NCI-H510A treated with DMSO at 0.1 percent for 48 hours (cell line): ENCODE data around the gene MSMO1.
"Not testable (repeated sequence)": the region's sequence is repeated elsewhere in the genome, so short reads cannot be mapped to it uniquely, and the experiment has no call there.

Experiments used
- DNase-seq: peaks from one replicate; lab custom pipeline; 2025; lab: John Stamatoyannopoulos, UW

The MSMO1 gene

DNA sequence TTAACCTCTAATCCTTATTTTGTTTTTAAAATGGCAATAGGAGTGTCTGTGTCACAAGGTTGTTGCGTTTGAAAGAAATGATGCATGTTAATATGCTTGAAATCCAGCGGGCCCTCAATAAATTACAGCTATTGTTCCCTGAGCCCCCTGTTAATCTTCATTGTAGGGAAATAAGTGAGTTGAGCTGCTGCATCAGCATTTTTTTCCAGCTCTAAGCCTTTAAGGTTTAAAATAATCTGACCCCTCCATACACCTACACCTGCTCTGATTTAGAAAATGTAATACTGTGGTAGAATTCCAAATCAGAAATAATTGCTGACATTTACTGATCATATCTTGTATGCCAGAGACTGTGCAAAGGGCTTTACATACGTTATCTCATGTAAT, 2.6 kb upstream of the MSMO1 start:
- no peak for DNase-seq

DNA sequence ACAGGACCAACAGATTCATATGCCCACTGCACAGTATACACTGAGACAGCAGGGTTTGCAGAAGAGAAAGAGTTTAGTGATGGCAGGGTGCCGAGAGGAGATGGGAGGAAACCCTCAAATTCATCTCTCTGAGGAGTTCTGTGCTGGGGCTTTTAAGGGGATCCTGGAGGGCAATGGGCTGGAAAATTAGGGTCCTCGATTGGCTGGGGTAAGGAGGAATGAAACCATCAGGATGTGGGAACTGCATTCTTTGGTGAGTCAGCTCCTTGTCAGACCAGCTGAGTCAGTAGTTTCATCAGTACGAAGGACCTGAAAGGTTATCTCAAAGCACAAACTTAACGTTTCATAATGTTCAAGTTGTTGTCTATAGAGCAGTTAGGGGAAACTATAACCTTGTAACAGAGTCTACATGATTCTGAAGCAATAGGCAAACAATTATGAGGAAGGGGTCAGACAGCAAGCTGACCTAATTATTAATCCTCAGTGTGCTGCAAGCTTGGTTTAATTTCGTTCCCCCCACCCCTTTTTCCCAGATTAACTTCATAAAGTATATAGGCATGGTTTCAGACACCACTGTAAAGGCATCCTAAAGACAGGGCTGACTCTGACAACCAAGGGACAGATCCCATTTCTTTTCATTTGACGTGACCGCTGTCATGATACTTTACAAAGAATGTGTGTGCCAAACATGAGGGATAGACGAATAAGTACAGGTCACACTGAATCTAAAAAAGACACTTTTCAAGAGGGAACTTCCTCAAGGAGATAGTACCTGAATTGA, 1.5 kb upstream of the MSMO1 start:
- DNase-seq = no peak

DNA sequence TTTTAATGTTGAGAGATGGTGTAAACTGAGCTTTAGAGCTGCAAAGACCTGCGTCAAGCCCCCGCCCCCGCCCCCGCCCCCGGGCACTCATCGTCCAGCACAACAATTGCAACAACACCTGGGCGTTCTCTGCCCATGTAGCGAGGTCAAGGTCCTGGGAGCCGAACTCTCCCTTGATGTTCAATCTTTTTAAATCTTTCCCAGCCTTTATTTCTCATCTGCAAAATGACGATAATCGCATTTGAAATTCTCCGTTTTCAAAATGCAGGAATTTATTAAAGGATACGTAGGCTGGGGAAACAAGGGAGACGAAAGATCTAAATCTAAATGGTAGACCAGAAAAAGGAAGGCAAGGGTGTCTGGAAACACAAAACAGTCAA, 648 bp upstream of the MSMO1 start:
- DNase-seq = peak; percentile 61

DNA sequence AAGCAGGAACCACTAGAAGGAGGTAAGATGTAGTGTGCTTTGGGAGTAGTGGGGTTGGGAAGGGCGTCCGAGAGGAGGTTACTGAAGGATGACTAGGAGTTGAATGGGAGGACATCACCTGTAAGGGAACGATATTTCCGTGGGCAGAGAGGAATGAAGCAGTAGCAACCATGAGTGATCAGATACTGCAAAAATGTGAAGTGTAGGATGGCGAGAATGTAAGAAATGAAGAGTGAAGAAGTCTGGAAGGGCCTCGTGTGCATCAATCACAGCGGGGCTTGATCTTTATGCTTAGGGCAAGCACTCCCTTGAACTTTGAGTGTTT, 594 bp downstream of the MSMO1 start:
- DNase-seq = no peak

DNA sequence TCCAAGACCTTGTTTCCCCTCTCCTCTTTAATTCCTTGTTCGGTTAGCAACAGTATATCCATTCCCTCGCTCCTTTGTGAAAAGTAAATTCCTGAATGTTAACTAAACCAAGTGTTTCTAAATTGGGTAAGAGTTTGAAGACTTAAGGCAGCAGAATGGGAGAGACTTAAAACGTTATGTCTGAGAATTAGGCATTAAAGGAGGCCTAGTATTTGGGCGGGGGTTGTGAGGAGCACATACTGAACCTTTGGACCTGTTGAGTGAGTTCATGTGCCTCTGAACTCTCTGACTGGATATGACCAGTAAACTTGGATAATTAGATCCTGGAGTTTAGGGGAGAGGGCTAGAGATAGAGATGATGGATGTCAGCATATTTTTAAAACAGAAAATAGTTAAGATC, 1.2 kb downstream of the MSMO1 start:
- no peak for DNase-seq

DNA sequence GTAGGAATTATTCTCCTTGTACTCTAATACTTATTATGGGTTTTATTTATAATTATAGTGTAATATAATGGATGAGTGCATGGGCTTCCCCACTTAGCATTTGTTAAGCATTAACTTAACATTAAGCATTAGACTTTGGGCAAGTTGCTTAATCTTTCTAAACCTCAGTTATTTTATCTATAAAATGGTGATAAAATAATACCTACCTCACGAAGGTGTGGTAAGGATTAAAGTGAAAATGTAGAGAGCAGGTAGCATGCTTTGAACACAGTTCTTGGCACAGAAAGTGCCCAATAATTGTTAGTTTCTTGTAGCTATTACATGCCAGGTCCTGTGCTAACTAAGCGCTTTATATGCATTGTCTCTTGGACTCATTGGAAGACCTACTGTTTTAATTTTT, 2.6 kb downstream of the MSMO1 start:
- no peak for DNase-seq

DNA sequence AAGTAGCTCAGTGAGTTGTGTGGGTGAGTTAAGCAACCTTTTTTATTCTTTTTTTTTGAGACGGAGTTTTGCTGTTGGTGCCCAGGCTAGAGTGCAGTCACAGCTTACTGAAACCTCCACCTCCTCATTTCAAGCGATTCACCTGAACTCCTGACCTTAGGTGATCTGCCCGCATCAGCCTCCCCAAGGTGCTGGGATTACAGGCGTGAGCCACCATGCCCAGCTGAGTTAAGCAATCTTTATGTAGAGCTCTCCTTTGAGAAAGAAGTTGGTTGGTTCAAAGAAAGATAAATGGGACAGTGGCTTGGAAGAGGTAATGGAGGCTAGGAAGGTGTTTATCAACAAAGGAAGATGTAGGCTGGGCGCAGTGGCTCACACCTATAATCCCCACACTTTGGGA, 3.2 kb downstream of the MSMO1 start:
- no peak for DNase-seq

DNA sequence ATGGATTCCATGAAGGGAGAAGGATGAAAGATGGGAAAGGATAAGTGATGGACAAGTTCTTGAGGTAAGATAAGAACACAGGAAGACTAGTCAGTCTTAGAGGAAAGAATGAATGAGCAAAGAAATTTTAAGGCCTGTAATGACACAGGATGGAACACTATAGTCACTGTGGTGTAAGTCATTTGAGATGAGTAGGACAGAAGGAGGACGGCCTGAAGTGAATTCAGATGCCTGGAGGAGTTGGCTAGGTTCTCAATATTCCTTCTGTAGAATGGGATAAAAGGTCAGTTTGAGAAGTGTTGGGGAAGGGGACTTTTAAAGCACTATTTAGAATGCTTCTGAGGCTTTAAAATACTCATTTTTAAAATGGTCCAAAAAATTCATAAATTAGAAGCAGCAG, 3.9 kb downstream of the MSMO1 start:
- no peak for DNase-seq

DNA sequence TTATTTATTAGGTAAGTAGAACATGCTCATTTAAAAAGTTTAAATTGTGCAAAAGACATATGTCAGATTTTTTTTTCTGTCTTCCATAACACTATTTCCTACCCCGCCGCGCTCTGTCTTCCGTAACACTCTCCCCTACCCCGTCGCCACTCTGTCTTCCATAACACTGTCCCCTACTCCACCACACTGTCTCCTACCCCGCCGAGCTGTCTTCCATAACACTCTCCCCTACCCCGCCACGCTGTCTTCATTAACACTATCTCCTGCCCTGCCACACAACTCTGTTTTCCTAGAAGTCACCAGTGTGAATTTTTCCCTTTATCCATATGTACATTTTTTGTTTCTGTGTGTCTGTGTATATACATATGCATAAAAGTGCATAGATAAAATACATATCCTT, 4.4 kb downstream of the MSMO1 start:
- no peak for DNase-seq

DNA sequence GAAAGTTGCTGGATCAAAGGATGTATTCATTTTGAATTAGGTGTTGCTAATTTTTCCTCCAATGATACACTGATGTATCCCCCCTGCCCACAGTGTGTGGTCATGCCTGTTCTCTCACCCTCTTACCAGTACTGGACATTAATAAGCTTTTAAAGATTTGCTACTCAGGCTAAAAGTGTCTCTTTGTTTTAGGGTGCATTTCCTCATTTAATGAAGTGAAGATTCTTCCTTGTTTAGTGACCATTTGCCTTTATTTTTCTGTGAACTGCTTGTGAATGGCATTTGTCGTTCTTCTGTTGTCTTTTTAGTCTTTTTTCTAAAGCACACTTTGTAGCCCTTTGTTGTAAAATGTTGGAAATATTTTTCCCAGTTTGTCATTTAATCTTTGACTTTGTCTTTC, 5.0 kb downstream of the MSMO1 start:
- no peak for DNase-seq

DNA sequence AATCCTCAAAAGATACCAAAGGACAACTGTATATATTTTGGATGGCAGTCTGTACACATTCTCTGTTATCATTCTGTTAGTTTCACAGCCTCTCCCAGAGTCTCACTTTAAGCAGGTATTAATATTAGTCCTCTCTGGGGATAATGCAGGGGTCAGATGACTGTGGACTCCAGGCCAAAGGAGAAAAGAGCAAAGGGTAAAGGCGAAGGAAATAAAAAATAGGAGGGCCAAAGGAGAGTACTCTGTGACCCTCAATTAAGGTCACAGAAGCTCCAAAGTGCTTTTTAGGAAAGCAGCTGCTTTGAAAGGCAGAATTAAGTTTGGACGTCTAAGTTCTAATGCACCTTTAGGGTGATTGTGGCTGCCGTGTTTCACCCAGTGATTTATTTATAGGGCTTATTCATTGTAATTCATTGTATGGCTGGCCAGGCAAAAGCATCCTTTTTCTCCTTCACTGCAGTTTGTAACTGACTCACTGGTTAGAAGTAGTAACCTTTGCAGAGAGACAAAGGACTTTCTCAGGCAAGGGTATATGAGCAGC, 7.8 kb downstream of the MSMO1 start:
- no peak for DNase-seq

DNA sequence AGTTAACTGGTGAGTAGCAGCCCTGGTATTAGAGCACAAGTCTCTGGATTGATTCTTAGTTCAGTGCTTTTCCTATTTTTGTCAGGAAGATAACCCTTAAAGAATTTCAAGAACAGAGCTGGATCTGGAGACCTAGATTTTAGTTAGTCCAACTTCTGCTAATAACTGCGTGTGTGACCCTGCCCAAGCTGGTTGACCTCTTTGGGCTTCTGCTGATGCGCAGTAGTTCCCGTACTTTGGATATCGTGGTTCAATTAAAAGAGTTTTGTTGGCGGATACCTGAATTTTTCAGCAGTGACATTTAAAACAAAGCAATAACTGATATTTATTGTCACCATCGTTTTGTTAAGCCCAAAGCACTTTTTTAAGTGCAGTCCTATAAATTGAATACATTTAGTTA, 9.3 kb downstream of the MSMO1 start:
- no peak for DNase-seq

DNA sequence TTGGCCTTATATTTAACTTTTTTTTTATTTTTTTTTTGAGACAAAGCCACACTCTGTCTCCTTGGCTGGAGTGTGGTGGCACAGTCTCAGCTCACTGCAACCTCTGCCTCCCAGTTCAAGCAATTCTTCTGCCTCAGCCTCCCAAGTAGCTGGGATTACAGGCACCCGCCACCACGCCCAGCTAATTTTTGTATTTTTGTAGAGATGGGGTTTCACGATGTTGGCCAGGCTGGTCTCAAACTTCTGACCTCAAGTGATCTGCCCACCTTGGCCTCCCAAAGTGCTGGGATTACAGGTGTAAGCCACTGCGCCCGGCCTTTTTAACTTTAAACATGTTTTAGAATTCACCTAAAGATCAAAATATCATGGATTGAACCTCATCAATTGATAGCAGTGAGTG, 14.9 kb downstream of the MSMO1 start:
- not testable (repeated sequence) for DNase-seq

DNA sequence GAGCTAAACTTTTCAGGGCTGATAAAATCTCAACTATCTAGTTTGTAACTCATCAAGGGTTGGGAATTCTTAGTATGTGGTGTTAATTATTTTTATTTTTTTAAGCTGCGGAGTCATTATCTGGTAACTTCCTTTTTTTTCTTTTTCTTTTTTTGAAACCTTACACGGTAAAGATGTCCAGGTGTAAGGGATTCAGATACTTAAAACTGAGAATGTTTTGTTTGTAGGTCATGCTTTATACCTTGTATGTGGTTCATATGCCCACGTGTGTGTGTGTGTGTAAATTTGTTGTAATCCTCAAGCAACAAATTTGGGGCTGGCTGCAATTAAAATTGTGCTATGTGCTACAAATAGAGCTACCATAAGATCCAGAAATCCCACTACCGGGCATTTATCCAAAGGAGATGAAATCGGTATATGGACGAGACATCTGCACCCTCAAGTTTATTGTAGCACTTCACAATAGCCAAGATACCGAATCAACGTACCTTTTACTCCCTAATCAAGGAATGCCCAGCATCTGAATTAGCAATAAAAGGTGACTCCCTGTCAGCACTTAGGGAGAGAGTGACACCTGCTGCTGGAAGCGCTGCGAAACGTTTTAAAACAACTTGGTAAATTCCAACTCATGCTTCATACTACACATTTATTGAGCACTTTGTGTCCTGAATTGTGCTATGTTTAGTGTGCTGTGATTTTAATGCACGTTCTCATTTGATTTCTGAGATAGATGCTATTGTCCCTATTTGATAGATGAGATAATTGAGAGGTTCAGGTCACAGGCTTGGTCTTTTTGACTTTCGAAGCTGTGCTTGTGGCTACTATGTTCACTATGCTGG, 16.1 kb downstream of the MSMO1 start:
- peak; percentile 10 for DNase-seq

DNA sequence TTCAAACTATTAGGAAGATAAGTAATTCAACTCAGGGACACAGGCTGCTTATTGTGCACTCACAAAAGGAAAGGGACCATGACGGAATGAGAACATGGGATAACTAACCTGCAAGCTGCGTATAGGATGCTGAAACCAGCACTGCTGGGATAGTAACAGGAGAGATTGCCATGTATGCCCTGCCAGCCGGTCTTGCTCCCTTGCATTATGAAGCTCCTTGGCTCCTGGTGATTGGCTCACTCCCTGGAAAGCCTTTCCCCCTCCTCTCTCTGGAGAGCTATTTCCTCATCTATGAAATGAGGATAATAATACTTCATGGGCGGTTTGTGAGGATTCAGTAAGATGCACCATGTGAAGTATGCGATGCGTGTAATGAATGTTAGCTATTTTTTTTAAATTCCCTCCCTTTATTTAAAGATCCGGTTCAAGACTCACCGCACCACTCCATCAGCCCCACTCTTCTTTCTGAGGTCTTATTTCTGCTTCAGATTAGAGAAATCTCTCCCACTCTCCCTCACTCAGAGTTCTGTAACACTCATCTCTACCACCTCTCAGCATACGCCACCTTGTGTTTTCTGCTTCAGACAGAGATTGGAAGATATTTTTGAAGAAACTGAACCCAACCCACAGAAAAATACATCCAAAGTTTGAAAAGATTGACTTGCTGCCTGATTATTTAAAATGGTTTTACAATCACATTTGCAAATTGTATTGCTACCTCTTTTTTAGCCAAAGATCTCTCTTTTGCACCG, 18.4 kb downstream of the MSMO1 start:
- no peak for DNase-seq

DNA sequence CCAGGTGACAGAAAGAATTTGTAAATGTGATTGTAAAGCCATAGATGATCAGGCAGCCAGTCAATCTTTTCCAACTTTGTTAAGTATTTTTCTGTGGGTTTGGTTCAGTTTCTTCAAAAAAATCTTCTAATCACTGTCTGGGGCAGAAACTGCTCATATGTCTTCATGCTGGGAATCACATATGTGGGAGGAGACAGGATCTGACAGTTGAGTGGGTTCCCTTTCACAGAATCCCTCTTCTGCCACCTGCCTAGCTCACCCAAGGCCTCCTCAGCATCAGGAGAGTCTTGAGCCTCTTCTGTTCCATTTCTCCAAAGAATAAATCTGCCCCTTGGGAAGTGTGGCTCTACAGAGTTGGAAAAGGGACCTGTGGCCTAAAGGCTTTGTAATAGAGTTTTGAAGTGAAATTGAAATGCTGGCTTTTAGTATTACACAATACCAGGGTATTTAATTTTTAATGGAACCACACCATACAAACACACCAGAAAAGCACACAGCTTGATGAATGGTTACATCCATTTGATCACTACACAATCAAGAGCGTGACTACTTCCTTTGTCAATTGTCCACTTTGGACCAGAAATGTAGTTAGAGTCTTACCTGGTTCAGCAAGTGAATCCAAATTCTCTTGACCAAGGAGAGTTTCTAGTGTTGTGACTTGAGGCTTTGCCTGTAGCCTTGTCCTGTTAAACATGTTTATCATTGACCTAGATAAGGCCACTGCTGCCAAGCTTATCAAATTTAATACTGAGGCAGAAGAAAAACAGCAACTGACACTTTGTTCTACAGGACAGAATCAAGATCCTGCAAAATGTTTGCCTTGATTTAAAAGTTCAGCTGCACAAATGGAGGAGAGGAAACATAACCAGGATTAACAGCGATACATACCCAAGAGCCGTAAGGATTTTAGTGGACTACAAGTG, 20.4 kb downstream of the MSMO1 start:
- DNase-seq = no peak

DNA sequence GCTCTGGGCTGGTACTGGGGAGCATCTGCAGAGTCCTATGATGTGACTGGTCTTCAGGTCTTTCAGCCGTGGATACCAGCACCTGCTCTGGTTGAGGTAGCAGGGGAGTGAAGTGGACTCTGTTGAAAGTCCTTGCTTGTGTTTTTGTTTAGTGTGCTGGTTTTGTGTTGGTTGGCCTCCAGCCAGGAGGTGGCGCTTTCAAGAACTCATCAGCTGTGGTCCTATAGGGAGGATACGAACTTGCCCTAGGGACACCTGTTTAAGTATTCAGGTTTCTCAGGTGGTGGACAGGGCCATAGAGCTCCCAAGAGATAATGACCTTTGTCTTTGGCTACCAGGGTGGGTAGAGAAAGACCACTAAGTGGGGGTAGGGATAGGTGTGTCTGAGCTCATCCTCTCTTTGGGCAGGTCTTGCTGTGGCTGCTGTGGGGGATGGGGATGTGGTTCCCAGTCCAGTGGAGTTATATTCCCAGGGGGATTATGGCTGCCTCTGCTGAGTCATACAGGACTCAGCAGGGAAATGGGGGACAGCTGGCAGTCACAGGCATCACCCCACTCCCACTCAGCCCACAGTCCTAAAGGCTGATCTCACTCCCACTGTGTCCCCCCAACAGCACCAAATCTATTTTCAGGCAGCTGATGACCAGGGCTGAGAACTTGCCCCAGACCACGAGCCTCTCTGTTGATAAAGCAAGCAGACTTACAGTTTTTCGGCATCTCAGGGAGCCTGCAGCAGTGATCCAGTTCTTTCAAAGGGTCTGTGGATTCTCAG, 24.1 kb downstream of the MSMO1 start:
- no peak for DNase-seq

DNA sequence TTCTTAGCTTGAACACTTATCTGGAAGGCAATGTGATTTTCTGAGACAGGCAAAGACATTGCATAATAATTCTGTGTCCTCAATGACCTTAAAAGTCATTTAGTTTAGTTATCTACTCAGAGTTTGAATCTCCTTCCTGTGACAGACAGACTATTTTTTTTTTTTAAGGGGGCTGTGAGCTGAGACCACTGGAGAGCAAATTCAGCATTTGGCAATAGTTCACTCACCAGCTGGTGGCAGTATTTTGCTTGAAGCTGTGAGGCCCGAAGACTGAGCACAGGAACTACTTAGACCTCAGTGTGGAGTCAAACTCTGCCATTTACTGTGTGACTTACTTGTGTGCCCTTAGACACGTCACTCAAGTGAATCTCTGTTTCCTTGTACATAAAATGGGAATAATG, 28.4 kb downstream of the MSMO1 start:
- DNase-seq = peak; percentile 28

DNA sequence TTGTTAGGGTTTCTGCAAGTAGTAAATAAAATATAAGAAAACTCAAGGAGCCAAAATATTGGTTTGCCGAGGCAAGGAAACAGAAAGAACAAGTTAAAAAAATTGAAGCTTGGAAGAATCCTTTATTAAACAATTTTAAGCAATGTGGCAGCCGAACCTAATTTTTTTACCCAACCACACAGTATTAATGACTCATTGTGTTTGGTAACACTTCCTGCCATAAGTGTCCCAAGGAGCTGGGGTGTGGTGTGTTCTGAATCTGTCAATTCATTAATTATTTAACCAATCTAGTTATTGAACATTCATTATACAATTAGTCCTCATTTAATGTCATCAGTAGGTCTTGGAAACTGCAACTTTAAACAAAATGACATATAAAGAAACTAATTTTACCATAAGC, 32.0 kb downstream of the MSMO1 start:
- no peak for DNase-seq

DNA sequence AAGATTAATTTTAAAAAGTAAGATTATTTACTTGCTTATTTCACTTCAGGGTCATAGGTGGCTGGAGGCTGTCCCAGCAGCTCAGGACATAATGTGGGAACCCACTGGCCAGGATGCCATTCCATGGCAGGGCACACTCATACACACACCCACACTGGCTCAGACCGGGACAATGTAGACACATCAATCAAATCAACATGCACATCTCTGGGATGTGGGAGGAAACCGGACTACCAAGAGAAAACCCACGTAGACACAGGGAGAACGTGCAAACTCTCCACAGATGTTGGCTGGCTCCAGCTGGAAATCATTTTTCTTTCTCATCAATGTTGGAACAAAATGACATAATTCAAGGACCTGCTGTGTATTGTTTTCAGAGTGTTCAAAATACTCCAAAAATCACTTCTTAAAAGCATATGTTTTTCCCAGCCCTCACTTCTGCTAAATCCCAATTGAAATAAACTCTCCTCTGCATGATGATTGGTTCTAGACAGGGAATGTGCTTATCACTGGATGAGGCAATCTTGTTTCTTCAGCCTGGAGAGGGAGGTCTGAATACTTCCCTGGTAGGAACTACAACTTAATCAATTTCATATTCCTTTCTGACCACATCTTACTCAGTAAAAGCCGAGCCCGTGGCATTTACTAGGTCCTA, 32.7 kb downstream of the MSMO1 start:
- DNase-seq = no peak
